ENCODE measurements around the gene CDK2AP2.

DNA sequence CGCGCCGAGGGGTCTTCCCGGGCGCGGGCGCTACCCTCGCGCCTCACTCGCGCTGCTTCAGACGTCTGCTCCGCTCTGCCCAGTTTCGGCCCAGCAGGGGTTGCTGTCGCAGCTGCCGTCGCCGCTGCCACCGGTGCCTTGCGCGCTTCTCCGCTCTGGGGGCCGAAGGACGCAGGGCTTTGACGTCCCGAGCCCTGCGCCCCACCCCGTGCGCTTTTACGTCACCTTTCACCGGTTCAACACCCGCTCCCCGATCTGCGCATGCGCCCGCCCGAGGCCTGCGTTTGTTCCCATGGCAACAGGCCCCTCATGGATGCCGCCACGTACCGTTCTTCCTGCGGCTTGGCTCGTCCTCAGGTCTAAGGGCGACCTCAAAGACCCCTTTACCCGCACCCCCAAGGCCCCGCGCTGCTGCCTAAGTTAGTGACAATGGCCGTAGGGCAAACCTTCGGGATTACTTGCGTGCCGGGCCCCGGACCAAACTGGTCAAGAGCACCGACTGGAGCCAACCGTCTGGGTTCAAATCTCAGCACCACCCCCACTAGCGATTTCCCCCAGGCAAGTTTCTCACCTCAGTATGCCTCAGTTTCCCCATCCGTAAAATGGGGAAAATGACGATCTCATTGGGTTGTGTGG lies 642 bp upstream of the CDK2AP2 start:
- TF ChIP-seq, protein P1, sequence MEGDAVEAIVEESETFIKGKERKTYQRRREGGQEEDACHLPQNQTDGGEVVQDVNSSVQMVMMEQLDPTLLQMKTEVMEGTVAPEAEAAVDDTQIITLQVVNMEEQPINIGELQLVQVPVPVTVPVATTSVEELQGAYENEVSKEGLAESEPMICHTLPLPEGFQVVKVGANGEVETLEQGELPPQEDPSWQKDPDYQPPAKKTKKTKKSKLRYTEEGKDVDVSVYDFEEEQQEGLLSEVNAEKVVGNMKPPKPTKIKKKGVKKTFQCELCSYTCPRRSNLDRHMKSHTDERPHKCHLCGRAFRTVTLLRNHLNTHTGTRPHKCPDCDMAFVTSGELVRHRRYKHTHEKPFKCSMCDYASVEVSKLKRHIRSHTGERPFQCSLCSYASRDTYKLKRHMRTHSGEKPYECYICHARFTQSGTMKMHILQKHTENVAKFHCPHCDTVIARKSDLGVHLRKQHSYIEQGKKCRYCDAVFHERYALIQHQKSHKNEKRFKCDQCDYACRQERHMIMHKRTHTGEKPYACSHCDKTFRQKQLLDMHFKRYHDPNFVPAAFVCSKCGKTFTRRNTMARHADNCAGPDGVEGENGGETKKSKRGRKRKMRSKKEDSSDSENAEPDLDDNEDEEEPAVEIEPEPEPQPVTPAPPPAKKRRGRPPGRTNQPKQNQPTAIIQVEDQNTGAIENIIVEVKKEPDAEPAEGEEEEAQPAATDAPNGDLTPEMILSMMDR (IDR thresholded peaks at IDR 0.05; ENCODE audit: low read depth, low read length): no peak
- TF ChIP-seq EZH2phosphoT487 (IDR thresholded peaks at IDR 0.05; ENCODE audit: low read depth): no peak
